HEK293 (cell line): ENCODE results near the gene WDR43.

Source experiments
- CTCF ChIA-PET: fragments of 350-600 bp; formaldehyde crosslinking; extraction: SDS; loops from one replicate; lab custom pipeline; 2021; ENCODE audit warnings: antibody characterized with exemption; lab: Yijun Ruan, JAX
- POLR2A ChIA-PET: fragments of 300-600 bp; formaldehyde crosslinking; extraction: SDS; loops from one replicate; lab custom pipeline; 2020; ENCODE audit warnings: antibody characterized with exemption, inconsistent platforms; lab: Yijun Ruan, JAX
- H3K27ac ChIP-seq: fragments of 200-500 bp; sonication (Bioruptor generic); 2 replicates; pipeline ENCODE4 v1.5.1; 2014; ENCODE audit warnings: low read depth, low read length, control low read depth, inconsistent platforms; ENCODE audit errors: extremely low read depth
- H3K36me3 ChIP-seq, 2 experiments: fragments of 200-500 bp in 1 of 2; sonication (Bioruptor generic) in 1 of 2; 1 replicate in 1 of 2; 2 replicates in 1 of 2; pipeline ENCODE4 v1.5.1; 2014 to 2017; ENCODE audit warnings: inconsistent platforms in 2 of 2, low read length in 2 of 2; ENCODE audit not compliant: control insufficient read depth in 2 of 2, insufficient read depth in 1 of 2
- H3K4me1 ChIP-seq: fragments of 200-500 bp; sonication (Bioruptor generic); 2 replicates; pipeline ENCODE4 v1.5.1; 2014; ENCODE audit warnings: mild to moderate bottlenecking, low read length, inconsistent platforms; ENCODE audit not compliant: control insufficient read depth, insufficient read depth
- H3K4me3 ChIP-seq: 2 replicates; pipeline ENCODE4 v1.5.1; 2011; ENCODE audit warnings: low read depth, mild to moderate bottlenecking, control low read depth, low read length, moderate library complexity
- H3K9me3 ChIP-seq: fragments of 200-500 bp; sonication (Bioruptor generic); 2 replicates; pipeline ENCODE4 v1.5.1; 2014; ENCODE audit warnings: low read depth, low read length, inconsistent platforms; ENCODE audit not compliant: control insufficient read depth, insufficient read depth
- BCL11B ChIP-seq: fragments of 450-650 bp; formaldehyde crosslinking; IDR thresholded peaks from 2 replicates; pipeline ENCODE4 v1.5.1; 2016; ENCODE audit warnings: low read depth, missing biosample characterization, missing genetic modification characterization
- GLIS1 ChIP-seq: fragments of 450-650 bp; formaldehyde crosslinking; IDR thresholded peaks from 2 replicates; pipeline ENCODE4 v1.5.1; 2016; ENCODE audit warnings: missing biosample characterization, missing genetic modification characterization
- KLF1 ChIP-seq: fragments of 450-650 bp; formaldehyde crosslinking; IDR thresholded peaks from 2 replicates; pipeline ENCODE4 v1.5.1; 2016; ENCODE audit warnings: missing biosample characterization, missing genetic modification characterization
- PRDM2 ChIP-seq: fragments of 450-650 bp; formaldehyde crosslinking; IDR thresholded peaks from 2 replicates; pipeline ENCODE4 v1.5.1; 2016; ENCODE audit warnings: missing biosample characterization, missing genetic modification characterization, borderline replicate concordance
- ZNF132 ChIP-seq: fragments of 450-650 bp; formaldehyde crosslinking; IDR thresholded peaks from 2 replicates; pipeline ENCODE4 v1.5.1; 2017; ENCODE audit warnings: missing biosample characterization, missing genetic modification characterization, borderline replicate concordance
- ZNF23 ChIP-seq: fragments of 450-650 bp; formaldehyde crosslinking; IDR thresholded peaks from 2 replicates; pipeline ENCODE4 v1.5.1; 2016; ENCODE audit warnings: missing biosample characterization, missing genetic modification characterization, borderline replicate concordance
- ZNF280C ChIP-seq: fragments of 450-650 bp; formaldehyde crosslinking; IDR thresholded peaks from 2 replicates; pipeline ENCODE4 v1.5.1; 2016; ENCODE audit warnings: missing biosample characterization, missing genetic modification characterization
- ZNF280D ChIP-seq: fragments of 450-650 bp; formaldehyde crosslinking; IDR thresholded peaks from 2 replicates; pipeline ENCODE4 v1.5.1; 2016; ENCODE audit warnings: missing biosample characterization, missing genetic modification characterization
- ZNF510 ChIP-seq: fragments of 450-650 bp; formaldehyde crosslinking; IDR thresholded peaks from 2 replicates; pipeline ENCODE4 v1.5.1; 2018; ENCODE audit warnings: mild to moderate bottlenecking, missing genetic modification characterization, missing biosample characterization; ENCODE audit not compliant: insufficient replicate concordance
- ZNF513 ChIP-seq: fragments of 450-650 bp; IDR thresholded peaks from 2 replicates; pipeline ENCODE4 v1.5.1; 2018; ENCODE audit warnings: missing biosample characterization, missing genetic modification characterization
- ZNF518A ChIP-seq: fragments of 450-650 bp; formaldehyde crosslinking; conservative IDR thresholded peaks from 2 replicates; pipeline ENCODE4 v1.5.1; 2016; ENCODE audit warnings: low read depth, missing biosample characterization, missing genetic modification characterization
- ZNF610 ChIP-seq: fragments of 450-650 bp; formaldehyde crosslinking; IDR thresholded peaks from 2 replicates; pipeline ENCODE4 v1.5.1; 2016; ENCODE audit warnings: missing biosample characterization, missing genetic modification characterization, borderline replicate concordance
- ZNF629 ChIP-seq: fragments of 450-650 bp; formaldehyde crosslinking; IDR thresholded peaks from 2 replicates; pipeline ENCODE4 v1.5.1; 2017; ENCODE audit warnings: missing biosample characterization, missing genetic modification characterization
- ZNF664 ChIP-seq: fragments of 450-650 bp; formaldehyde crosslinking; IDR thresholded peaks from 2 replicates; pipeline ENCODE4 v1.5.1; 2016; ENCODE audit warnings: missing biosample characterization, missing genetic modification characterization
- ZNF670 ChIP-seq: fragments of 450-650 bp; formaldehyde crosslinking; IDR thresholded peaks from 2 replicates; pipeline ENCODE4 v1.5.1; 2016; ENCODE audit warnings: missing biosample characterization, missing genetic modification characterization, low read depth

Gene WDR43

GRCh38 chr2:28909655-28910353 is 15.3 kb downstream of the WDR43 start:
- Histone ChIP-seq H3K4me1 (no peaks in the 10 kb centered on the region), H3K36me3 (peaks cover 86 to 92% of the 10 kb centered on the region in 2 experiments), H3K4me3 (no peak overlapping the region), H3K9me3 (no peaks in the 10 kb centered on the region), H3K27ac (no peak overlapping the region)
- POLR2A ChIA-PET, result interaction anchor here (1.6 kb wide), 1 partner anchor 15 kb away, joined by 5 read pairs; the partner anchor contains the start of gene WDR43
- CTCF ChIA-PET, result no interaction called here
- TF ChIP-seq BCL11B (no peak), ZNF518A (tag by site-specific recombination) (no peak), PRDM2 (no peak), ZNF610 (tag by site-specific recombination) (no peak), ZNF132 (no peak), ZNF670 (no peak), GLIS1 (no peak), ZNF629 (tag by site-specific recombination) (no peak), ZNF280C (tag by site-specific recombination) (no peak)

- Histone ChIP-seq H3K27ac (no peak overlapping the region), H3K9me3 (no peaks in the 10 kb centered on the region), H3K36me3 (peaks cover 68 to 85% of the 10 kb centered on the region in 2 experiments), H3K4me3 (no peak overlapping the region), H3K4me1 (no peaks in the 10 kb centered on the region)
- POLR2A ChIA-PET, result no interaction called here
- CTCF ChIA-PET, result interaction anchor here (0.6 kb wide), 1 partner anchor 23 kb away, joined by 3 read pairs; no protein-coding TSS in a partner anchor
- no peak for TF ChIP-seq ZNF513 (tag by site-specific recombination)
- TF ChIP-seq ZNF23, result no peak
- no peak for TF ChIP-seq ZNF510 (tag by site-specific recombination)
- no peak for TF ChIP-seq ZNF664 (tag by site-specific recombination)
- no peak for TF ChIP-seq ZNF610 (tag by site-specific recombination)
- no peak for TF ChIP-seq KLF1 (tag by site-specific recombination)
- no peak for TF ChIP-seq ZNF280D
Measured at GRCh38 chr2:28915939-28916338, 21.5 kb downstream of the WDR43 start.
